H54 (cell line): Measurements from ENCODE around the gene RNU6-7.

ENCODE experiments used
- DNase-seq: peaks from one replicate; pipeline ENCODE4 v3.0.0; 2011; ENCODE audit warnings: low spot score, mixed read lengths; ENCODE audit not compliant: insufficient read length
- FAIRE-seq: peaks from 3 replicates; lab custom pipeline; 2011; peaks lifted over from hg19 to GRCh38; lab: Jason Lieb, UNC
- POLR2A ChIP-seq: IDR thresholded peaks from 2 replicates; pipeline ENCODE4 v1.6.1; 2011; ENCODE audit warnings: low read depth, mild to moderate bottlenecking, low read length

The RNU6-7 gene

GRCh38 chr14:32201816-32202490, at the start of gene RNU6-7:
TSS of gene RNU6-7 (plus strand) at chr14:32202045.
- no peak for TF ChIP-seq POLR2A

GRCh38 chr14:32166029-32166428, 35.8 kb upstream of the RNU6-7 start:
- no peak for DNase-seq
- TF ChIP-seq POLR2A = no peak
- FAIRE-seq = no peak

More at GRCh38 chr14:32201816-32202490, at the start of gene RNU6-7:
- DNase-seq (no peak), FAIRE-seq (no peak)

- FAIRE-seq (no peak), DNase-seq (no peak)
- TF ChIP-seq POLR2A = no peak
Observed at GRCh38 chr14:32166924-32167323, 34.9 kb upstream of the RNU6-7 start.

GRCh38 chr14:32167907-32168306, 33.9 kb upstream of the RNU6-7 start:
- TF ChIP-seq POLR2A = no peak
- DNase-seq (no peak), FAIRE-seq (no peak)

GRCh38 chr14:32169191-32169590, 32.7 kb upstream of the RNU6-7 start:
- FAIRE-seq (no peak), DNase-seq (no peak)

GRCh38 chr14:32171469-32171868, 30.4 kb upstream of the RNU6-7 start:
- no peak for TF ChIP-seq POLR2A
- no peak for DNase-seq
- FAIRE-seq = no peak

More at GRCh38 chr14:32169191-32169590, 32.7 kb upstream of the RNU6-7 start:
- TF ChIP-seq POLR2A = no peak

GRCh38 chr14:32183151-32184058, 18.4 kb upstream of the RNU6-7 start:
- FAIRE-seq (no peak), DNase-seq (no peak)
- no peak for TF ChIP-seq POLR2A

GRCh38 chr14:32185097-32185496, 16.7 kb upstream of the RNU6-7 start:
- FAIRE-seq (no peak), DNase-seq (no peak)
- TF ChIP-seq POLR2A = no peak

GRCh38 chr14:32186248-32186647, 15.6 kb upstream of the RNU6-7 start:
- no peak for TF ChIP-seq POLR2A
- no peak for FAIRE-seq
- no peak for DNase-seq

DNA sequence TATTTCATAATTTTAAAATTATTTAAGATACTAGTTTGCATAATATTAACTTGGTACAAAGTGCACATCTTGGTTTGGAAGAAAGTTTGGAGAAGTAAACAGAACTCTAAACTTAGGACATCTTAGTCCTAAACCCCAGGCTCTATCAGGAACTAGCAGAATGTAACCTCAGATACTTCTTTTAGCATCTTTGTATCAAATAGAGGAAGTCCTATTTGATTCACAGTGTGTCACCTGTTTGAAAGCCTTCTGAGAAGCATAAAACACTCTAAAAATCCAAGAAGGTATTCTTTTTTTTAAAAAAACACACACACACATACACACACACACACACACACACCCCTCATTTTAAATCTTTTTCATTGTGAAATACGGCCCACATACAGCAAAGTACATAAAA, 12.0 kb upstream of the RNU6-7 start:
- no peak for FAIRE-seq
- TF ChIP-seq POLR2A = no peak
- DNase-seq = no peak

GRCh38 chr14:32190673-32191072, 11.2 kb upstream of the RNU6-7 start:
- no peak for FAIRE-seq
- TF ChIP-seq POLR2A = no peak
- no peak for DNase-seq

DNA sequence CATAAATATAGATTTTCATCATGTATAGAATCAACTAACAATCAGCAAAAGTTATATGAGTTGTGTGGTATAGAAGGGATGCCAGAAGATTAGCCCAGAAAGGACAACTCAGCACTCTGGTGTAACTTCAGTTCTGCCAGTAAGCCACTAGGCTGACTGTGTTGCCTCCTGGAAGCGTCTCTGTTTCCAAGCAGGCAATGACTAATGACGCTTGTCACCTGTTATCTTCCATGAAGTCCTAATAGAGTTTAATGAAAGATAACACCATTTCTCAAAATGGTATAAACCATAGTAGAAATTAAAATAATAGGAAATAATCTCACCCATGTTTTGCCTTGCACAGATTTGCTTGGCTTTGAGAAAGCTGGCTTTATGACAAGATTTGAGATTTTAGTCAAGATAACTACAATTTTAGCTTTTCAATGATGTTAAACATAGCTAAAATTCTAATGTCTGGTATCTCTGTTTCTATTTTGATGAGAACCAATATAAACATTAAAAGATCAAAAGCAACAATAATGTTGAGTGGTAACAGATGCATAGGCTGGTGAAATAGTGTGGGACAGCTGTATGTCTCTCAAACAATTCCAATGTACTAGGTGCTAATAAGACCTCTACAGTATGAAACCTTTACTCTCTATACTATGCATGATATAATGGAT, 9.0 kb upstream of the RNU6-7 start:
- TF ChIP-seq POLR2A = no peak
- no peak for DNase-seq
- FAIRE-seq = no peak

- TF ChIP-seq POLR2A = no peak
- no peak for FAIRE-seq
- no peak for DNase-seq
Observed at GRCh38 chr14:32193532-32193931, 8.3 kb upstream of the RNU6-7 start.

- FAIRE-seq (no peak), DNase-seq (no peak)
- no peak for TF ChIP-seq POLR2A
Observed at GRCh38 chr14:32195636-32196035, 6.2 kb upstream of the RNU6-7 start.
